ENCODE results near the gene FKBP8. TPM values are rescaled to one million over a fixed set of nuclear protein-coding genes. Genes with fewer than 3 reads are reported as not detected.

Gene FKBP8
- total RNA-seq, 2 donors from 2014 or later: 326 to 536 TPM

DNA sequence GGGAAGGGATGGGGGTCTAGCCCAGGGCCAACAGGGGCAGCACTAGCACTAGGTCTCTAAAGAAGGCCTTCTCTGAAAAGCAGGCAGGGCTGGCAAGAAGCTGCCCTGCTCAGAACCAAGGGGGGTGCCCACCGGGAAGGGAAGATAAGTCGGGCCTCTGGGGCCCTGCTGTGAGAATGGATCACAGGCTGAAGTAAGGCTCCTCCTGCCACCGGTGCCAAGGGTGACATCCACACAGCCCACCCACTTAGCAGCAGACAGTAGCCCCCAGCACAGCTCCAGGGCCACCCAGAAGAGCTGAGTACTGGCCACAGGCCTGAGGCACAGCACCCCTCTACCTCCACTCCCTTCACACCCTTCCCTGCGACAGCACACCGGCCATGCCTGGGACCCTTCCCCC, 27.4 kb downstream of the FKBP8 start:
- no peaks in the 10 kb centered on the region for H3K9me3 ChIP-seq
- intact Hi-C loops (cut with DNase I): no loop called here
- no peak overlapping the region for H3K4me3 ChIP-seq
- 83% methylated on average over 4 of the region's 5 CpGs for WGBS
- no peak for DNase-seq (ENCODE audit: low spot score)
- H3K36me3 ChIP-seq: no peaks in the 10 kb centered on the region
- no peak overlapping the region for H3K27ac ChIP-seq
- H3K27me3 ChIP-seq (replicated peaks; ENCODE audit: insufficient read depth): no peaks in the 10 kb centered on the region
- no peaks in the 10 kb centered on the region for H3K4me1 ChIP-seq (replicated peaks)
- TF ChIP-seq, protein P1, sequence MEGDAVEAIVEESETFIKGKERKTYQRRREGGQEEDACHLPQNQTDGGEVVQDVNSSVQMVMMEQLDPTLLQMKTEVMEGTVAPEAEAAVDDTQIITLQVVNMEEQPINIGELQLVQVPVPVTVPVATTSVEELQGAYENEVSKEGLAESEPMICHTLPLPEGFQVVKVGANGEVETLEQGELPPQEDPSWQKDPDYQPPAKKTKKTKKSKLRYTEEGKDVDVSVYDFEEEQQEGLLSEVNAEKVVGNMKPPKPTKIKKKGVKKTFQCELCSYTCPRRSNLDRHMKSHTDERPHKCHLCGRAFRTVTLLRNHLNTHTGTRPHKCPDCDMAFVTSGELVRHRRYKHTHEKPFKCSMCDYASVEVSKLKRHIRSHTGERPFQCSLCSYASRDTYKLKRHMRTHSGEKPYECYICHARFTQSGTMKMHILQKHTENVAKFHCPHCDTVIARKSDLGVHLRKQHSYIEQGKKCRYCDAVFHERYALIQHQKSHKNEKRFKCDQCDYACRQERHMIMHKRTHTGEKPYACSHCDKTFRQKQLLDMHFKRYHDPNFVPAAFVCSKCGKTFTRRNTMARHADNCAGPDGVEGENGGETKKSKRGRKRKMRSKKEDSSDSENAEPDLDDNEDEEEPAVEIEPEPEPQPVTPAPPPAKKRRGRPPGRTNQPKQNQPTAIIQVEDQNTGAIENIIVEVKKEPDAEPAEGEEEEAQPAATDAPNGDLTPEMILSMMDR (IDR thresholded peaks at IDR 0.05): no peak
- TF ChIP-seq POLR2AphosphoS5 (IDR thresholded peaks at IDR 0.05): no peak
- TF ChIP-seq POLR2A (IDR thresholded peaks at IDR 0.05): no peak

DNA sequence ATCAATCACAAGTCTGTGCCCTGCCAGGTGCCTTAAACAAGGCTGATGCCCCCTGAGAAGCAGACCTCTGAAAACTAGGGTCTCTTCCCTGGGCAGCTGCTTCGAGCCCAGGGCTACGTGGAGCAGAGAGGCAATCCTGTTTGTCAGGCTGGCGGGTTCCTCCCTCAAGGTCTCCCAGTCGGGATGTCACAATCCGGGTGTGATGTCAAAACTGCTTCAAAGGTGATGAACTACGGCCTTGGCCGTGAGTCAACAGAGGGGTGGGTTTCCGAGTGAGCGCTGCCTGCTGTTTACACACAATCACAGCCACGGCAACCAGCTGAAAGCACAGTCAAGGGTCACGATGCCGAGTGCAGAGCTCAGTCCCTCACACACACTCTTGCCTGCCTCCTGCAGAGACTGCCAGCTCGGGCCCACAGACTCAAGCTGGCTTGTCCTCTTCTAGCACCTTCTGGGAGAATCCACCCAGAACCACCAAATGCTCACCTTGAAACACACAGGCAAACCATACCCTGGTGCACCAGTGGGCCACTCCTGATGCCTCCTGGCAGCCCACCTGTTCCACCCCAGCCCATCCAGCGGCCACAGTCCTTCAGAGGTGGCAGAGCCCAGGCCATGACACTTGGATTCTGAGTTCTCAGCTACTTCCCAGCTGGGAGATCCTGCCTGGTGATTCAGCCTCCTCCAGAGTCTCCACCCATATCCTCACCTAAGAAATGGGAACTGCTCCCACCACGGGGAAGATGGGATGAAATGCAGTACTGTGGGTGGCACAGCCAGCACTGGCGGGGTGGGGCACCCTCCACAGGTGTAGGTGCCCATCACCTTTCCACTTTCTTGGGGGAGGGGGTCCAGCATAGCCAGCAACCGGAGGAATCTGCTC, 28.3 kb downstream of the FKBP8 start:
- H3K4me3 ChIP-seq: no peak overlapping the region
- H3K27me3 ChIP-seq (replicated peaks; ENCODE audit: insufficient read depth): no peaks in the 10 kb centered on the region
- H3K36me3 ChIP-seq: no peaks in the 10 kb centered on the region
- no peak for TF ChIP-seq POLR2A (IDR thresholded peaks at IDR 0.05)
- no peak for TF ChIP-seq POLR2AphosphoS5 (IDR thresholded peaks at IDR 0.05)
- TF ChIP-seq, protein P1 (IDR thresholded peaks at IDR 0.05): no peak
- H3K4me1 ChIP-seq (replicated peaks): no peaks in the 10 kb centered on the region
- 65% methylated on average over 17 of the region's 17 CpGs for WGBS
- H3K9me3 ChIP-seq: no peaks in the 10 kb centered on the region
- no peak overlapping the region for H3K27ac ChIP-seq
- intact Hi-C loops (cut with DNase I): no loop called here
- DNase-seq (ENCODE audit: low spot score): no peak

DNA sequence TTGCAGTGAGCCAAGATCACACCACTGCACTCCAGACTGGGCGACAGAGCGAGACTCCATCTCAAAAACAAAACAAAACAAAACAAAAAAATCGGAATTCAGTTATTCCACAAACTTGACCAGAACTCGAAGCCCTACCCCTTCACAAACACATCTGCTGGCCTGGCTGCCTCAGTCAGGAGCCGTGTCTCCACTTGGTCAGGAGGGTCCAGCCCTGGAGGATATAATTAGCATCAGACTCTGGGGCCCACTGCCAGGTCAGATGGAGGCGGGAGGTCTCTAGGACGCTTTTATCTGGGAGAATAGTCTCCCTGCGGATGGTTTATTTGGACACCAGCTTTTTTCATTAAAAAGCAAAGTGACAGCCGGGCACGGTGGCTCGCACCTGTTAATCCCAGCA, 29.5 kb downstream of the FKBP8 start:
- Histone ChIP-seq H3K27ac (no peak overlapping the region), H3K4me1 (replicated peaks) (no peaks in the 10 kb centered on the region), H3K4me3 (no peak overlapping the region), H3K36me3 (no peaks in the 10 kb centered on the region), H3K27me3 (replicated peaks; ENCODE audit: insufficient read depth) (no peaks in the 10 kb centered on the region), H3K9me3 (no peaks in the 10 kb centered on the region)
- TF ChIP-seq, protein P1 (IDR thresholded peaks at IDR 0.05): no peak
- TF ChIP-seq POLR2AphosphoS5 (IDR thresholded peaks at IDR 0.05): no peak
- no peak for TF ChIP-seq POLR2A (IDR thresholded peaks at IDR 0.05)
- no peak for DNase-seq (ENCODE audit: low spot score)
- WGBS: 68% methylated on average over 11 of the region's 11 CpGs
- intact Hi-C loops (cut with DNase I): no loop called here

GRCh38 chr19:18510216-18510615, 33.2 kb downstream of the FKBP8 start:
- Histone ChIP-seq H3K36me3 (no peaks in the 10 kb centered on the region), H3K4me1 (replicated peaks) (peaks cover 7% of the 10 kb centered on the region), H3K9me3 (no peaks in the 10 kb centered on the region), H3K27me3 (replicated peaks; ENCODE audit: insufficient read depth) (no peaks in the 10 kb centered on the region), H3K4me3 (no peak overlapping the region), H3K27ac (no peak overlapping the region)
- intact Hi-C loops (cut with DNase I): no loop called here
- DNase-seq (ENCODE audit: low spot score): no peak
- TF ChIP-seq POLR2A (IDR thresholded peaks at IDR 0.05): no peak
- TF ChIP-seq, protein P1 (IDR thresholded peaks at IDR 0.05): no peak
- no peak for TF ChIP-seq POLR2AphosphoS5 (IDR thresholded peaks at IDR 0.05)
- WGBS: 92% methylated on average over 8 of the region's 8 CpGs

GRCh38 chr19:18508585-18508984, 34.8 kb downstream of the FKBP8 start:
- TF ChIP-seq, protein P1 (IDR thresholded peaks at IDR 0.05): no peak
- TF ChIP-seq POLR2AphosphoS5 (IDR thresholded peaks at IDR 0.05): no peak
- no peak for TF ChIP-seq POLR2A (IDR thresholded peaks at IDR 0.05)
- Histone ChIP-seq H3K4me3 (no peak overlapping the region), H3K4me1 (replicated peaks) (peaks cover 7% of the 10 kb centered on the region), H3K27me3 (replicated peaks; ENCODE audit: insufficient read depth) (no peaks in the 10 kb centered on the region), H3K36me3 (no peaks in the 10 kb centered on the region), H3K27ac (no peak overlapping the region), H3K9me3 (no peaks in the 10 kb centered on the region)
- intact Hi-C loops (cut with DNase I): no loop called here
- no peak for DNase-seq (ENCODE audit: low spot score)
- WGBS: 62% methylated on average over 7 of the region's 7 CpGs

Measured in prostate gland (tissue), 2 donors.